ENCODE results near the gene ARNT2.

Gene ARNT2

GRCh38 chr15:80559761-80560160, 155.6 kb downstream of the ARNT2 start:
- DNase-seq, result no peak

DNA sequence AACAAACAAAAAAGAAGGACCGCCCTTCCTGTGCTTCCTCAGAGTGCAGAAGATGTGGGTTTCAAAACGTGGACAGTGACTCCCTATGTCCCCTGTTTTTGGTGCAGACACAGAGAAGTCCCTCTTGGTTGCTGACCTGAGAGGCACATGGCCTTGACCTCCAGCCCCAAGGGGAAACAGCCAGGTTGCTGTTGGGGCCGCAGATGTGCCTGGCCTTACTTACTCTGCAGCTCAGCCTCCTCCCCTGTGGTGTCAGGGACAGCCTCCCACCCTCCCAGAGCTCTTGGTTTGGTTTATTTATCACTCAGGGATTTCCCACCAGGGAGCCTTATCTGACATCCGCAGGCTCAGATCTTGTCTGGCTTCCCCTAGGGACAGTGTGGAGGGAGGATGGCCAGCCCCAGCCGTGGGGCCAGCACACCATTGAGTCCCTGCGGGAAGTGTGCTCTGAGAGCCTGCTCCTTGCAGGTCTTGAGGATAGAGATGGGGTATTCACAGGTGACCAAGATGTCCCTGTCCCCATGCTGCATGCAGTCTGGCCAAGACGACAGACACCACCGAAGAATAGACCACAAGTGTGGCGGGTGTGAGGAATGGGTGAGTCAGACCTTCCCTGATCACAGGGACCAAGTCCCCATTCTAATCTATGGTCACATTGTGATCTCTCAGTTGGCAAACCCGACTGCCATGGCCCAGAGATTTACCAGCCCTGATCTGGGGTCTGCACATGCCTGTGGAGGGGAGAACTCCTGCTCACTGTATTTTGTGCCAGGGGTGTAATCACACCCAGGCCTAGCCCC, 156.6 kb downstream of the ARNT2 start:
- no peak for DNase-seq

DNA sequence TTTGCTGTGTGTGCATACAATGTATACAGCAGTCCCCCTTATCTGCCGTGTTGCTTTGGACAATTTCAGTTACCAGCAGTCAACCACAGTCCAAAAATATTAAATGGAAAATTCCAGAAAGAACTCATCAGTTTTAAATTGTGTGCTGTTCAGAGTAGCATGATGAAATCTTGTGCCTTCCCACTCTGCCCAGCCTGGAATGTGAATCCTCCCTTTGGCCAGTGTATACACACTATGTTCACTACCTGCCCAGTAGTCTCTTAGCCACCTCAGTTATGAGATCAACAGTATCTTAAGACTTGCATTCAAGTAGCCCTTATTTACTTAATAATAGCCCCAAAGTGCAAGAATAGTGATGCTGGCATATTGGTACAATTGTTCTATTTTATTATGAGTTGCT, 157.3 kb downstream of the ARNT2 start:
- no peak for DNase-seq

GRCh38 chr15:80562033-80562432, 157.9 kb downstream of the ARNT2 start:
- DNase-seq, result no peak

- no peak for DNase-seq
These were observed 158.7 kb downstream of the ARNT2 start for GRCh38 chr15:80562846-80563245.

DNA sequence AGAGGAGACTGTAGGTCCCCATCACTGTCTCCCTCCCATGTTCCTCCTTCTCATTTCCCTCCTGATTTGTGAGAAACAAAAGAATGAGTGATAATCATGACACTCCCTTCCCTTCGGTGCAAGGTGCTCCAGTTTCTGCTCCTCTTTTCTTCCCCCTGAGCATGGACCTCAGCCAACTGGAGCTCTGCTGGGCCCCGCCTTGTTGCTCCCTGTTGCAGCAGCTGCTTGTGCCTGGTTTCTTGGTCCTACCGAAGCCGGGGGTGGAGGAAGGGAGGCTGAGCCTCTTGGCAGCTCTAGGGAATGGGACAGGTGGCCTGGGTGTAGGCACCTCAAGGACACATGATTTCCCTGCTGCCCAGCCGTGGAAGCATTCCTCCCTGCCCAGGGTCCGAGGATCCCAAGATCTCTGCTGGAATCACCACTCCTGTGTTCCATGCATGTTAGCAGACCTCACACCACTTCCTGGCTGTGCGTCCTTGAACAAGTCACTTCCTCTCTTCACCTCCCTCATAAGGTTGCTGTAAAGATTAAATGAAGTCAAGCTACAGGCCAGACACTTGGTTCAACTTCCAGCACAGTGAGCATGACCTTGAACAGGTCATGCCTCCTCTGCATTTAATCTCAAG, 159.3 kb downstream of the ARNT2 start:
- DNase-seq, result no peak

DNA sequence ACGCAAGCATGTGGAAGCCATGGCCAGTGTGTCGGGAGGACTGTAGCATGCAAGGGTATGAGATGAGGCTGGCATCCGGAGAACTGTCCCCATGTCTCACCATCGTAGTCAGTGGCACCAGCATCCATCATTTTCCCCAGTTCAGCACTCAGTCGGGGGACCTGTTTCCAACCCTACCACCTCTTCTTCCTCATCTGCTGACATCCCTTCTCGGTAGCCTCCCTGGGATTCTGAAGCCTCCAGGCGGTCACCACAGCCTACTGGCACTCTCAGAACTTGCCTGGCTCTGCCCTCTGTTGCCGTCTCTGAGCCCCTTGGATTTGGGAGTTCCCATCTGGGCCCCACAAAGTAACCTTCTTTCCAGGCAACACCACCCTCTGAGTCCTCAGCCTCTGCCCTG, 159.9 kb downstream of the ARNT2 start:
- DNase-seq, result no peak

- no peak for DNase-seq
These were observed 161.2 kb downstream of the ARNT2 start for GRCh38 chr15:80565398-80565797.

GRCh38 chr15:80565988-80566387, 161.8 kb downstream of the ARNT2 start:
- no peak for DNase-seq

DNA sequence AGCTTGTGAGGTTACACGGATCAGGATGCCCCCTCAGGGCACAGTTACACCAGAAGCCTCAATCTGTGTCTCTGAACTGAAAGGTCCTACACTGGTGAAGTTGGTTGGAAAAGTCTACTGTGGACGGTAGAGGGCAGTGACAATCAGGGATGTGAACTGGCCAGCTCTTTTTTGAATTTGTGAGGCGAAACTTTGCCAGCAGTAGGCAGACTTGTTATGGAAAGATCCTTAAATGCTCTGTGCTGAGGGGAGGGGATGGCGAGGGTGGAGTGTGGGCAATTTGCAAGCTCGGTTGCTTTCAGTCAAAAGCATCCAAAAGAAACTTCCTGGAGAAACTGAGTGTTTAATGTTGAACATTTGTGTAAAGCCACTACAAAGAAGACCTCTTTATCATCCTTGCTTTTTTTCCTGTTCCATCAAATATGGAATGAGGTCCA, 163.6 kb downstream of the ARNT2 start:
- peak; percentile 82 for DNase-seq

GRCh38 chr15:80568298-80568697, 164.1 kb downstream of the ARNT2 start:
- DNase-seq, result no peak

DNA sequence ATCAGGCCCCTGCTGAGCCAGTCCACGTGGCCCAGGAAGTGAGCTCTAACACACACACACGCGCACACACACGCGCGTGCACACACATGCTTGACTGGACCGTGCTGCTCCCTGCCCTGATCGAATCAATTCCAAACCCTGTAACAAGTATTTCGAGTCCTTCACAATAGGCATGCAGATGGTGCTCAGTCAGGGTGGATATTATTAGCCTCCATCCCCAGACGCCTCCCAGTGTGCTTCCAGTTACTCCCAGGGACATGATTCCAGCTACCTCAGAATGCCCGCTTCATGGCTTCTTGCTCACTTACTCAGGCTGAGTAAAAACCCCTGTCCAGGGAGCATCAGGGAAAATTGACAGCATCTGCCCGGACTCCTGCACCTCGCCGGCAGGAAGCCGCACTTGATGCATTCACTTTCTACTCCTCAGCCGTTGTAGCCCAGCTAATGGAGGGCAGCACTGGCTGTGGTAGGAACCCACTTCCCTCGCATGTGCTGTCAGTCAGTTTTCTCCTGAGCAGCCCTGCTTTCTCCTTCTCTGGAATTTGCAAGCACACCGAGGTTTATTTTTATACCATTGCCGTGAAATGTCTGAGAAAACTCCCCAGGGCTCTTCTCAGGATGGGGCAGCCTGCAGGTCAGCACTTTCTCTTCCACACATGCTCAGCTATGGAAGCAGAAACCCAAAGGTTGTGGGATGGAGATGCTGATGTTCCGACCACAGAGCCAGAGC, 164.9 kb downstream of the ARNT2 start:
- no peak for DNase-seq

- no peak for DNase-seq
These were observed 165.5 kb downstream of the ARNT2 start for GRCh38 chr15:80569656-80570055.

- no peak for DNase-seq
These were observed 166.4 kb downstream of the ARNT2 start for GRCh38 chr15:80570553-80570952.

GRCh38 chr15:80572337-80572736, 168.2 kb downstream of the ARNT2 start:
- no peak for DNase-seq

DNA sequence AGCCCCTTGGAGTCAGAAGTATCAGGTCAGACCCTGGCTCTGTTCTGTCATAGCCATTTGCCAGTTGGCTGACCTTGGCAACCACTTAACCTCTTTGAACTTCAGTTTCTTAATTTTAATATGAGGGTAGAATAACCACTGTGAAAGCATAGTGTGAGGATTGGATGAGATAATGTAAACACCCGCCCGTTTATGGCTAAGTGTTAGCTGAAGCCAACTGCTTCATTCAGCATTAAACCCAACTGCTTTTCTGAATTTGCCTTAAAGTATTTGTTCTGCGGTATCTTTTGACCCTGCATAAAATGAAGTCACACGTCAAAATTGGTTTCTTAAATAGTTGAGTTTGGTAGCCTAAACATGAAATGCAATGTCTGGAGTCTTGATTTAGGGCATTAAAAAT, 169.4 kb downstream of the ARNT2 start:
- no peak for DNase-seq

DNA sequence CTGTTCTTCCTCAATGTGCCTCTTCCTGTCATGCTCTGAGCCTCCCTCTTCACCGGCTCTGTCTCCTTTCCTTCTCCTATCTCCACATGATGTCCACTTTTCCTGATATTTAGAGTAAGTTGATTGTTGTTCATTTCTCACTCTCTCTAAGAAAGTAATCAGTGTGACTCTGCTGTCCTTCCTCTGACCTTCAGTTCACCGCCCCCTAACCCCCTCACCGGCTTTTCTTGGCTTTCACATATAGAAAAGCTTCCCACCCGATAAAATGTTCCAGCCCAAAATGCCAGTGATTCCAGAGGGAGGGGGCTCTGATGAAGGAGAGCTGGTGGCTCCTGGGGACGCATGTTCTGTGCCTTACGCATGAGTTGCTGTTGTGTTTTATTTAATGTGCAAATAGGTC, 170.4 kb downstream of the ARNT2 start:
- DNase-seq, result no peak

- no peak for DNase-seq
These were observed 172.4 kb downstream of the ARNT2 start for GRCh38 chr15:80576519-80577090.

GRCh38 chr15:80577552-80578205, 173.5 kb downstream of the ARNT2 start:
- DNase-seq, result no peak

GRCh38 chr15:80578206-80578595, 174.0 kb downstream of the ARNT2 start:
- DNase-seq, result no peak

GRCh38 chr15:80578871-80579270, 174.7 kb downstream of the ARNT2 start:
- no peak for DNase-seq

GRCh38 chr15:80579611-80580010, 175.4 kb downstream of the ARNT2 start:
- DNase-seq, result no peak

GRCh38 chr15:80580106-80580505, 175.9 kb downstream of the ARNT2 start:
- no peak for DNase-seq
